Measurements from ENCODE around the gene DPY30.

Gene DPY30

GRCh38 chr2:32005371-32005976 lies 34.1 kb downstream of the DPY30 start:
- no peaks in the 10 kb centered on the region for H3K27me3 ChIP-seq (ENCODE audit: insufficient read depth, insufficient read length)
- DNase-seq (ENCODE audit: low read depth, low spot score) = no peak
- H3K4me1 ChIP-seq (ENCODE audit: insufficient read depth, insufficient read length) = no peaks in the 10 kb centered on the region
- no peak overlapping the region for H3K9ac ChIP-seq (ENCODE audit: insufficient read length, low read depth)
- H3K36me3 ChIP-seq (ENCODE audit: insufficient read depth, insufficient read length, low read length) = peaks cover 2% of the 10 kb centered on the region
- TF ChIP-seq SUZ12 (IDR thresholded peaks at IDR 0.05; ENCODE audit: extremely low read depth, insufficient read depth, insufficient read length) (no peak), YY1 (IDR thresholded peaks at IDR 0.05; ENCODE audit: insufficient read depth, insufficient read length) (no peak), ZNF274 (IDR thresholded peaks at IDR 0.05; ENCODE audit: low read depth, low read length) (no peak)
- H3K4me3 ChIP-seq (ENCODE audit: insufficient read length, low read depth) = no peak overlapping the region
- H3K9me3 ChIP-seq (ENCODE audit: insufficient read depth, low read length) = no peaks in the 10 kb centered on the region

GRCh38 chr2:32003791-32004190 lies 35.8 kb downstream of the DPY30 start:
- Histone ChIP-seq H3K4me3 (ENCODE audit: insufficient read length, low read depth) (no peak overlapping the region), H3K4me1 (ENCODE audit: insufficient read depth, insufficient read length) (no peaks in the 10 kb centered on the region), H3K36me3 (ENCODE audit: insufficient read depth, insufficient read length, low read length) (peaks cover 2% of the 10 kb centered on the region), H3K9me3 (ENCODE audit: insufficient read depth, low read length) (no peaks in the 10 kb centered on the region), H3K27me3 (ENCODE audit: insufficient read depth, insufficient read length) (no peaks in the 10 kb centered on the region), H3K9ac (ENCODE audit: insufficient read length, low read depth) (no peak overlapping the region)
- TF ChIP-seq ZNF274 (IDR thresholded peaks at IDR 0.05; ENCODE audit: low read depth, low read length) = no peak
- no peak for TF ChIP-seq SUZ12 (IDR thresholded peaks at IDR 0.05; ENCODE audit: extremely low read depth, insufficient read depth, insufficient read length)
- no peak for TF ChIP-seq YY1 (IDR thresholded peaks at IDR 0.05; ENCODE audit: insufficient read depth, insufficient read length)
- DNase-seq (ENCODE audit: low read depth, low spot score) = no peak

- no peak for TF ChIP-seq YY1 (IDR thresholded peaks at IDR 0.05; ENCODE audit: insufficient read depth, insufficient read length)
- TF ChIP-seq SUZ12 (IDR thresholded peaks at IDR 0.05; ENCODE audit: extremely low read depth, insufficient read depth, insufficient read length) = no peak
- no peak for TF ChIP-seq ZNF274 (IDR thresholded peaks at IDR 0.05; ENCODE audit: low read depth, low read length)
- Histone ChIP-seq H3K4me3 (ENCODE audit: insufficient read length, low read depth) (no peak overlapping the region), H3K27me3 (ENCODE audit: insufficient read depth, insufficient read length) (no peaks in the 10 kb centered on the region), H3K9me3 (ENCODE audit: insufficient read depth, low read length) (no peaks in the 10 kb centered on the region), H3K36me3 (ENCODE audit: insufficient read depth, insufficient read length, low read length) (no peaks in the 10 kb centered on the region), H3K4me1 (ENCODE audit: insufficient read depth, insufficient read length) (no peaks in the 10 kb centered on the region), H3K9ac (ENCODE audit: insufficient read length, low read depth) (no peak overlapping the region)
- DNase-seq (ENCODE audit: low read depth, low spot score) = no peak
These were observed 37.2 kb downstream of the DPY30 start for GRCh38 chr2:32002406-32002805.

DNA sequence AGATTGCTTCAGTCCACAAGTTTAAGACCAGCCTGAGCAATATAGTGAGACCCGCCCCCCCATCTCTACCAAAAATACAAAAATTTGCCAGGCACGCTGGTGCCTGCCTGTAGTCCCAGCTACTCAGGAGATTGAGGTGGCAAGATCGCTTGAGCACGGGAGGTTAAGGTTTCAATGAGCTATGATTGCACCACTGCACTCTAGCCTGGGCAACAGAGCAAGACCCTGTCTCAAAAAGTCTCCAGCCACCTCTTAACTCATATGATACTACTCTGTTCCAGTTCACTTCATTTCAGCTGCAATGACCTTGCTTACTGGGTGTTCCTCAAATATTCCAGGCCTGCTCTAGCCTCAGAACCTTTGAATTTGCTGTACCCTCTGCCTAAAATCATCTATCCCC lies 40.2 kb downstream of the DPY30 start:
- no peak for TF ChIP-seq SUZ12 (IDR thresholded peaks at IDR 0.05; ENCODE audit: extremely low read depth, insufficient read depth, insufficient read length)
- no peak overlapping the region for H3K4me3 ChIP-seq (ENCODE audit: insufficient read length, low read depth)
- H3K4me1 ChIP-seq (ENCODE audit: insufficient read depth, insufficient read length) = no peaks in the 10 kb centered on the region
- H3K36me3 ChIP-seq (ENCODE audit: insufficient read depth, insufficient read length, low read length) = no peaks in the 10 kb centered on the region
- no peak overlapping the region for H3K9ac ChIP-seq (ENCODE audit: insufficient read length, low read depth)
- DNase-seq (ENCODE audit: low read depth, low spot score) = no peak
- no peaks in the 10 kb centered on the region for H3K9me3 ChIP-seq (ENCODE audit: insufficient read depth, low read length)
- H3K27me3 ChIP-seq (ENCODE audit: insufficient read depth, insufficient read length) = no peaks in the 10 kb centered on the region

GRCh38 chr2:31998731-31999383 lies 40.7 kb downstream of the DPY30 start:
- Histone ChIP-seq H3K27me3 (ENCODE audit: insufficient read depth, insufficient read length) (no peaks in the 10 kb centered on the region), H3K36me3 (ENCODE audit: insufficient read depth, insufficient read length, low read length) (no peaks in the 10 kb centered on the region), H3K4me1 (ENCODE audit: insufficient read depth, insufficient read length) (no peaks in the 10 kb centered on the region), H3K4me3 (ENCODE audit: insufficient read length, low read depth) (no peak overlapping the region), H3K9me3 (ENCODE audit: insufficient read depth, low read length) (no peaks in the 10 kb centered on the region), H3K9ac (ENCODE audit: insufficient read length, low read depth) (no peak overlapping the region)
- no peak for DNase-seq (ENCODE audit: low read depth, low spot score)
- TF ChIP-seq YY1 (IDR thresholded peaks at IDR 0.05; ENCODE audit: insufficient read depth, insufficient read length) (no peak), ZNF274 (IDR thresholded peaks at IDR 0.05; ENCODE audit: low read depth, low read length) (no peak), SUZ12 (IDR thresholded peaks at IDR 0.05; ENCODE audit: extremely low read depth, insufficient read depth, insufficient read length) (no peak)

DNA sequence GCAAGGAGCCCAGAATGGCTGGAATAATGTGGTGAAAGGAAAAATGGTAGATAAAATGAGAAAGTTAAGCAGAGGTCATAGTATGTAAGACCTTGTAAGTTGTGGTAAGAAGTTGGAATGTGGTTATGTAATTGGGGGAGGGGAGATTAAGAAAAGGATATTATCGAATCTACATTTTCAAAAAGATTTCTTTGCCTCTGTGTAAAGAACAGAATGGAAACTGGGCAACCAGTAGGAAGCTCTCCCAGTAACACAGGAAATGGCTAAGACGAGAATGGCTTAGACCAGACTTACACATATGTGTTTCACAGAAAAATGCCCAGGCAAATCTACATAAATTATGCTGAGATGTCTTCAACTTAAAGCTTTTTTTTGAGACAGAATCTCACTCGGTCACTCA lies 42.0 kb downstream of the DPY30 start:
- H3K9me3 ChIP-seq (ENCODE audit: insufficient read depth, low read length) = no peaks in the 10 kb centered on the region
- H3K4me3 ChIP-seq (ENCODE audit: insufficient read length, low read depth) = no peak overlapping the region
- no peaks in the 10 kb centered on the region for H3K4me1 ChIP-seq (ENCODE audit: insufficient read depth, insufficient read length)
- DNase-seq (ENCODE audit: low read depth, low spot score) = no peak
- TF ChIP-seq ZNF274 (IDR thresholded peaks at IDR 0.05; ENCODE audit: low read depth, low read length) = no peak
- no peak for TF ChIP-seq SUZ12 (IDR thresholded peaks at IDR 0.05; ENCODE audit: extremely low read depth, insufficient read depth, insufficient read length)
- TF ChIP-seq YY1 (IDR thresholded peaks at IDR 0.05; ENCODE audit: insufficient read depth, insufficient read length) = no peak
- no peaks in the 10 kb centered on the region for H3K27me3 ChIP-seq (ENCODE audit: insufficient read depth, insufficient read length)
- H3K9ac ChIP-seq (ENCODE audit: insufficient read length, low read depth) = no peak overlapping the region
- no peaks in the 10 kb centered on the region for H3K36me3 ChIP-seq (ENCODE audit: insufficient read depth, insufficient read length, low read length)

GRCh38 chr2:31996571-31997150 lies 42.9 kb downstream of the DPY30 start:
- Histone ChIP-seq H3K9me3 (ENCODE audit: insufficient read depth, low read length) (no peaks in the 10 kb centered on the region), H3K36me3 (ENCODE audit: insufficient read depth, insufficient read length, low read length) (no peaks in the 10 kb centered on the region), H3K4me1 (ENCODE audit: insufficient read depth, insufficient read length) (no peaks in the 10 kb centered on the region), H3K27me3 (ENCODE audit: insufficient read depth, insufficient read length) (no peaks in the 10 kb centered on the region), H3K4me3 (ENCODE audit: insufficient read length, low read depth) (no peak overlapping the region), H3K9ac (ENCODE audit: insufficient read length, low read depth) (no peak overlapping the region)
- DNase-seq (ENCODE audit: low read depth, low spot score) = no peak
- TF ChIP-seq SUZ12 (IDR thresholded peaks at IDR 0.05; ENCODE audit: extremely low read depth, insufficient read depth, insufficient read length) = no peak
- TF ChIP-seq ZNF274 (IDR thresholded peaks at IDR 0.05; ENCODE audit: low read depth, low read length) = no peak
- TF ChIP-seq YY1 (IDR thresholded peaks at IDR 0.05; ENCODE audit: insufficient read depth, insufficient read length) = no peak

Measured in NT2/D1 (cell line).